Measurements from ENCODE around the gene KRTAP10-3. TPM values are rescaled to one million over a fixed set of nuclear protein-coding genes. Genes with fewer than 3 reads are reported as not detected.
"Not testable (repeated sequence)": the region's sequence is repeated elsewhere in the genome, so short reads cannot be mapped to it uniquely, and the experiment has no call there.

The KRTAP10-3 gene
- total RNA-seq, 1 donor from 2014 or later: not detected

- Histone ChIP-seq H3K9me3 (peaks cover 8% of the 10 kb centered on the region), H3K27me3 (peaks cover 17% of the 10 kb centered on the region), H3K4me1 (no peaks in the 10 kb centered on the region), H3K27ac (no peak overlapping the region), H3K36me3 (no peaks in the 10 kb centered on the region), H3K4me3 (no peak overlapping the region)
- intact Hi-C loops (cut with DNase I): no loop called here
- no peak for DNase-seq
- TF ChIP-seq, protein P1, sequence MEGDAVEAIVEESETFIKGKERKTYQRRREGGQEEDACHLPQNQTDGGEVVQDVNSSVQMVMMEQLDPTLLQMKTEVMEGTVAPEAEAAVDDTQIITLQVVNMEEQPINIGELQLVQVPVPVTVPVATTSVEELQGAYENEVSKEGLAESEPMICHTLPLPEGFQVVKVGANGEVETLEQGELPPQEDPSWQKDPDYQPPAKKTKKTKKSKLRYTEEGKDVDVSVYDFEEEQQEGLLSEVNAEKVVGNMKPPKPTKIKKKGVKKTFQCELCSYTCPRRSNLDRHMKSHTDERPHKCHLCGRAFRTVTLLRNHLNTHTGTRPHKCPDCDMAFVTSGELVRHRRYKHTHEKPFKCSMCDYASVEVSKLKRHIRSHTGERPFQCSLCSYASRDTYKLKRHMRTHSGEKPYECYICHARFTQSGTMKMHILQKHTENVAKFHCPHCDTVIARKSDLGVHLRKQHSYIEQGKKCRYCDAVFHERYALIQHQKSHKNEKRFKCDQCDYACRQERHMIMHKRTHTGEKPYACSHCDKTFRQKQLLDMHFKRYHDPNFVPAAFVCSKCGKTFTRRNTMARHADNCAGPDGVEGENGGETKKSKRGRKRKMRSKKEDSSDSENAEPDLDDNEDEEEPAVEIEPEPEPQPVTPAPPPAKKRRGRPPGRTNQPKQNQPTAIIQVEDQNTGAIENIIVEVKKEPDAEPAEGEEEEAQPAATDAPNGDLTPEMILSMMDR (IDR thresholded peaks at IDR 0.05): no peak
- no peak for ATAC-seq
These were observed 24.6 kb upstream of the KRTAP10-3 start for GRCh38 chr21:44583089-44583799.

DNA sequence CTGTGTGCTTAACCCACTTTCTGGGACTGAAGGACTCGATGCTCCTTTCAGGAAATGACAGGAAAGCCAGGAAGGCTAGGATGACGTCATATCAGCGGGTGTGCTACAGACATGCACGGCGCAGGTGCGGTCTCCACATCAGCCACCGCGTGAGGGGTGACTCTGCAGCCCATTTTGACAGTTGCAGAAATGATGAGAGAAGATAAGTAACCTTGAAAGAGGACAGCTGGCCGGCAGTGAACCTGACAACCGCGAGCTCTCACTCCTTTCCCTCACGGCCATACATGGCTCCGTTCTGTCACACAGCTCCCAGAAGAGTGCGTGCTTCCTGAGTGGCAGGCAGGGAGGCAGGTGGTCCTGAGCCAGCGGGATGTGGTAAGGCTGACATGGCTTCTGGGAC is 23.5 kb upstream of the KRTAP10-3 start:
- peaks cover 8% of the 10 kb centered on the region for H3K9me3 ChIP-seq
- no peak overlapping the region for H3K4me3 ChIP-seq
- TF ChIP-seq, protein P1 (IDR thresholded peaks at IDR 0.05): no peak
- ATAC-seq (no peak), DNase-seq (no peak)
- peaks cover 17% of the 10 kb centered on the region for H3K27me3 ChIP-seq
- H3K36me3 ChIP-seq: no peaks in the 10 kb centered on the region
- intact Hi-C loops (cut with DNase I): no loop called here
- no peaks in the 10 kb centered on the region for H3K4me1 ChIP-seq
- H3K27ac ChIP-seq: no peak overlapping the region

- DNase-seq (no peak), ATAC-seq (no peak)
- TF ChIP-seq, protein P1 (IDR thresholded peaks at IDR 0.05): no peak
- peaks cover 14% of the 10 kb centered on the region for H3K27me3 ChIP-seq
- peaks cover 8% of the 10 kb centered on the region for H3K9me3 ChIP-seq
- intact Hi-C loops (cut with DNase I): no loop called here
- no peaks in the 10 kb centered on the region for H3K36me3 ChIP-seq
- H3K4me1 ChIP-seq: no peaks in the 10 kb centered on the region
- no peak overlapping the region for H3K4me3 ChIP-seq
- H3K27ac ChIP-seq: no peak overlapping the region
These were observed 22.6 kb upstream of the KRTAP10-3 start for GRCh38 chr21:44581158-44581557.

- H3K36me3 ChIP-seq; H3K27me3 ChIP-seq; H3K4me3 ChIP-seq; H3K9me3 ChIP-seq; intact Hi-C loops (cut with DNase I); DNase-seq; ATAC-seq; H3K4me1 ChIP-seq; H3K27ac ChIP-seq: not testable (repeated sequence)
These were observed 21.7 kb upstream of the KRTAP10-3 start, which contains the start of gene KRTAP10-5 for GRCh38 chr21:44580231-44580821. Gene KRTAP10-5 (minus strand): TSS chr21:44580604. CDS start chr21:44580578, 26 bp downstream.

DNA sequence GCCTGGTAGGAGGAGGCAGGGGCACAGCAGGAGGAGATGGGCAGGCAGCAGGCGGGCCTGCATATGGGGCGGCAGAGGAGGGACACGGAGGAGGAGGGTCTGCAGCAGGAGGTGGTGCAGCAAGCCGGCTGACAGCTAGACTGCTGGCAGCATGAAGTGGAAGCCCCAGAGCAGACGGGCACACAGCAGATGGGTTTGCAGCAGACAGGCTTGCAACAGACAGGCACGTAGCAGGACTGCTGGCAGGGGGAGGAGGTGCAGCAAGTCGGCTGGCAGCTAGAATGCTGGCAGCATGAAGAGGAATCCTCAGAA is 21.2 kb upstream of the KRTAP10-3 start:
- Histone ChIP-seq H3K9me3 (peaks cover 8% of the 10 kb centered on the region), H3K4me1 (no peaks in the 10 kb centered on the region), H3K4me3 (no peak overlapping the region), H3K27ac (no peak overlapping the region), H3K36me3 (no peaks in the 10 kb centered on the region), H3K27me3 (peaks cover under 1% of the 10 kb centered on the region)
- intact Hi-C loops (cut with DNase I): no loop called here
- DNase-seq: peak; percentile 46
- TF ChIP-seq, protein P1 (IDR thresholded peaks at IDR 0.05): no peak
- ATAC-seq: no peak

- DNase-seq: peak; percentile 50
These were observed 20.6 kb upstream of the KRTAP10-3 start for GRCh38 chr21:44579056-44579832.

More at GRCh38 chr21:44579056-44579832, 20.6 kb upstream of the KRTAP10-3 start:
- H3K27me3 ChIP-seq: no peaks in the 10 kb centered on the region
- peaks cover 8% of the 10 kb centered on the region for H3K9me3 ChIP-seq
- TF ChIP-seq, protein P1 (IDR thresholded peaks at IDR 0.05): no peak
- no peak overlapping the region for H3K27ac ChIP-seq
- intact Hi-C loops (cut with DNase I): no loop called here
- peak; percentile 26 for ATAC-seq
- H3K4me1 ChIP-seq: no peaks in the 10 kb centered on the region
- H3K36me3 ChIP-seq: no peaks in the 10 kb centered on the region
- no peak overlapping the region for H3K4me3 ChIP-seq

Data from upper lobe of right lung (tissue), 1 donor.